Osteocyte (in vitro differentiated cells): ENCODE measurements around the gene MAGED1. TPM values are rescaled to one million over a fixed set of nuclear protein-coding genes. Genes with fewer than 3 reads are reported as not detected.

Source experiments
- DNase-seq: peaks from one replicate; pipeline ENCODE4 v3.0.0; 2021; ENCODE audit warnings: mixed read lengths; ENCODE audit not compliant: unreplicated experiment; ENCODE audit errors: extremely low spot score
- H3K27ac Mint-ChIP-seq: one replicate; pipeline ENCODE4 v1.8.0; 2021; ENCODE audit warnings: mild to moderate bottlenecking, mixed read lengths; ENCODE audit not compliant: unreplicated experiment
- H3K27me3 Mint-ChIP-seq: one replicate; pipeline ENCODE4 v1.8.0; 2021; ENCODE audit warnings: mixed read lengths; ENCODE audit not compliant: unreplicated experiment
- H3K36me3 Mint-ChIP-seq: one replicate; pipeline ENCODE4 v1.8.0; 2021; ENCODE audit warnings: mixed read lengths; ENCODE audit not compliant: unreplicated experiment
- H3K4me1 Mint-ChIP-seq: one replicate; pipeline ENCODE4 v1.8.0; 2021; ENCODE audit warnings: mixed read lengths; ENCODE audit not compliant: unreplicated experiment
- H3K4me3 Mint-ChIP-seq: one replicate; pipeline ENCODE4 v1.8.0; 2021; ENCODE audit warnings: mild to moderate bottlenecking, moderate library complexity, mixed read lengths; ENCODE audit not compliant: unreplicated experiment
- H3K9me3 Mint-ChIP-seq: one replicate; pipeline ENCODE4 v1.8.0; 2021; ENCODE audit warnings: mixed read lengths; ENCODE audit not compliant: unreplicated experiment
- CTCF ChIP-seq: fragments of 200-600 bp; sonication (generic); IDR thresholded peaks from 2 replicates; pipeline ENCODE4 v1.5.0; 2021; ENCODE audit warnings: antibody characterized with exemption, mild to moderate bottlenecking, moderate library complexity
- total RNA-seq: library from RNA; stranded (reverse); gene quantifications from 2 replicates; pipeline ENCODE4 v1.2.1, GENCODE V29; 2021

MAGED1 gene
- total RNA-seq, 1 donor from 2014 or later = 396 TPM

GRCh38 chrX:51878056-51878455 lies 15.4 kb upstream of the MAGED1 start:
- no peak for DNase-seq
- peaks cover 16% of the 10 kb centered on the region for H3K9me3 Mint-ChIP-seq
- TF ChIP-seq CTCF = no peak
- no peaks in the 10 kb centered on the region for H3K27me3 Mint-ChIP-seq
- H3K4me3 Mint-ChIP-seq = no peak overlapping the region
- peaks cover 2% of the 10 kb centered on the region for H3K36me3 Mint-ChIP-seq
- peaks cover 1% of the 10 kb centered on the region for H3K4me1 Mint-ChIP-seq
- H3K27ac Mint-ChIP-seq = no peak overlapping the region

GRCh38 chrX:51889851-51890250 lies 3.6 kb upstream of the MAGED1 start:
- no peak for TF ChIP-seq CTCF
- no peaks in the 10 kb centered on the region for H3K36me3 Mint-ChIP-seq
- no peak overlapping the region for H3K27ac Mint-ChIP-seq
- no peak for DNase-seq
- H3K4me1 Mint-ChIP-seq = peaks cover 16% of the 10 kb centered on the region
- no peaks in the 10 kb centered on the region for H3K27me3 Mint-ChIP-seq
- no peak overlapping the region for H3K4me3 Mint-ChIP-seq
- peaks cover 4% of the 10 kb centered on the region for H3K9me3 Mint-ChIP-seq

DNA sequence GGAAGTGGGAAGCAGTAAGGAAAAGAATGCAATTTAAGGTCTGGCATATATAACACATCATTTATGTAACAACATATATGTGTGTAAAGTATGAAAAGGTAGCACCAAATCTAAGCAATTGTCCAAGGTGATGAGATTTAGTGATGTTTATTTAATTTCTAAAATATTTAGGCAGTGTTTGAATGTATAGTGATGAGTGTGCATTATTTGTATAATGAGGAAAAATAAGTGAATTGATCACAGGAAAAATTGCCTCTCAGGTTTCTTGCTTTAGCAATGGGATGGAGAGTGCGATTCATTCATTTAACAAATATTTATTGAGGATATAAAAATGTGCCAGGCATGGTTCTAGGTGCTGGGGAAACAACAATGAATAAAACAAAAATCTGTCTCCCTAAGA lies 2.2 kb upstream of the MAGED1 start:
- peak overlapping the region; percentile 88 for H3K27ac Mint-ChIP-seq
- H3K4me3 Mint-ChIP-seq = no peak overlapping the region
- H3K36me3 Mint-ChIP-seq = peaks cover 5% of the 10 kb centered on the region
- no peak for TF ChIP-seq CTCF
- no peaks in the 10 kb centered on the region for H3K27me3 Mint-ChIP-seq
- peaks cover 3% of the 10 kb centered on the region for H3K9me3 Mint-ChIP-seq
- DNase-seq = no peak
- H3K4me1 Mint-ChIP-seq = peaks cover 30% of the 10 kb centered on the region

DNA sequence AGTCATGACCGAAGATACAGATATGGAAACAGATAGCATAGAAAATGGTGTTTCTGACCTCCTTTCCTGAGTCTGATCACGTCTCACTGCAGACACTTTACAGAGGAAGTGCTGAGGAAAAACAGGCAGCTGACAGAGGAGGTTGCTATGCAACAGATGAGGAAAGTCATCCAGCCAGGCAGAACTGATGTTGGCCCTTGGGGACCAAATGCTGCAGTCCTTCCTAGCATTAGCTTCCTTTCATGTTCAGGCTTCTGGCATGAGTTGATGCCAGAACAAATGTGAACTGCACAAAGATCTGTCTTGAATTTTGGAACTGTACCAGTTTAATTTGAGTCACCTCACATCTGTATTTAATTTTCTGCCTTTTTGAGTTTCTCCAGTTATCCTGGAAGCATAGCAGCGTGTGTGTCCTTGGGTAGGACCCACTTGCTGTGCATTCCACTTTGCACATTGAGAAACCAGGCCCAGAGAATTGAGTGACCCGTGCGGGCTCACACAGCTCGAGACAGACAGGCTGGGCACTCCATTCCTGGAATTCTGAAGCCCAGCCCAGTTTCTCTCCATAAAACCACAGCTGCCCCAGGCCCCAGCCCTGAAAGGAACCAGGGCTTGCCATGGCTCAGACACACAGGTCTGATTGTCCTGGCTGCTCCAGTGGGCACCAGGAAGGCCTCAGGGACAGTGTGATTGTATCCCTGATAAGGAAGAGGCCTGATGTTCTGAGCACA lies 1.4 kb upstream of the MAGED1 start:
- peaks cover 33% of the 10 kb centered on the region for H3K4me1 Mint-ChIP-seq
- peaks cover 8% of the 10 kb centered on the region for H3K36me3 Mint-ChIP-seq
- peak overlapping the region; percentile 6 for H3K4me3 Mint-ChIP-seq
- DNase-seq = no peak
- no peak for TF ChIP-seq CTCF
- H3K27ac Mint-ChIP-seq = peak overlapping the region; percentile 88
- H3K27me3 Mint-ChIP-seq = no peaks in the 10 kb centered on the region
- H3K9me3 Mint-ChIP-seq = no peaks in the 10 kb centered on the region

GRCh38 chrX:51893931-51894696 lies 691 bp downstream of the MAGED1 start:
- peaks cover 45% of the 10 kb centered on the region for H3K4me1 Mint-ChIP-seq
- H3K4me3 Mint-ChIP-seq = peak overlapping the region; percentile 85
- H3K27me3 Mint-ChIP-seq = no peaks in the 10 kb centered on the region
- DNase-seq = no peak
- no peaks in the 10 kb centered on the region for H3K9me3 Mint-ChIP-seq
- H3K27ac Mint-ChIP-seq = peak overlapping the region; percentile 88
- no peak for TF ChIP-seq CTCF
- H3K36me3 Mint-ChIP-seq = peaks cover 21% of the 10 kb centered on the region
